Measurements from ENCODE around the gene TMC2. TPM values are rescaled to one million over a fixed set of nuclear protein-coding genes. Genes with fewer than 3 reads are reported as not detected.

The TMC2 gene
- total and polyA plus RNA-seq, 2 of the 8 experiments (the other 6 are each of a cell fraction or from before 2014, with no cell fraction given): not detected

- H3K4me3 ChIP-seq (ENCODE audit: extremely low read depth in 1 of 4, insufficient read depth in 2 of 4, low read depth in 3 of 4, low read length in 4 of 4): no peak overlapping the region
- H3K23me2 ChIP-seq (ENCODE audit: low read depth, low read length): no peaks in the 10 kb centered on the region
- no peak overlapping the region for H3K9ac ChIP-seq (replicated peaks in 1 of 4; ENCODE audit: extremely low read depth in 1 of 4, low read depth in 3 of 4, low read length in 3 of 4)
- ChIA-PET POLR2A (ENCODE audit: partially characterized antibody) (no interaction called here), CTCF (ENCODE audit: partially characterized antibody) (no interaction called here)
- no peak overlapping the region; the same call in 1 of the 2 replicates for H2BK12ac ChIP-seq (ENCODE audit: low read depth, low read length)
- H3K9me3 ChIP-seq (ENCODE audit: insufficient read depth in 2 of 2, low read depth in 1 of 2, low read length in 1 of 2): no peaks in the 10 kb centered on the region; a peak in 1 of 4 replicates
- H3K14ac ChIP-seq (ENCODE audit: insufficient read length): no peak overlapping the region
- DNase-seq (ENCODE audit: low read depth in 1 of 2, low spot score in 2 of 2): no peak
- H3K4ac ChIP-seq (replicated peaks; ENCODE audit: insufficient read length, low read depth, low read length): no peak overlapping the region
- no peak overlapping the region for H4K91ac ChIP-seq (replicated peaks; ENCODE audit: insufficient read length, low read length)
- H4K8ac ChIP-seq (ENCODE audit: extremely low read depth, insufficient read depth, low read length): no peak overlapping the region
- H3K56ac ChIP-seq (replicated peaks; ENCODE audit: insufficient read length, low read depth, low read length): no peak overlapping the region
- H4K20me1 ChIP-seq (replicated peaks in 1 of 2; ENCODE audit: control insufficient read depth in 1 of 2, insufficient read depth in 2 of 2, low read length in 2 of 2): no peaks in the 10 kb centered on the region
- H3K79me2 ChIP-seq (ENCODE audit: control insufficient read depth in 1 of 2, insufficient read depth in 2 of 2, low read length in 2 of 2): no peaks in the 10 kb centered on the region
- no peak overlapping the region for H3K27ac ChIP-seq (ENCODE audit: low read depth, low read length)
- no peak overlapping the region for H3K4me2 ChIP-seq (ENCODE audit: insufficient read depth in 1 of 2, low read depth in 2 of 2, low read length in 2 of 2)
- WGBS, 2 experiments (ENCODE audit: extremely low coverage in 1 of 2, insufficient coverage in 1 of 2, insufficient read length in 1 of 2, insufficient replicate concordance in 2 of 2, low coverage in 1 of 2, low lambda C conversion rate in 2 of 2, missing lambda C conversion rate in 1 of 2): 83% methylated on average over 6 of the region's 6 CpGs; no CpG with 5 or more reads in 1 of the 2 experiments
- H2BK120ac ChIP-seq (replicated peaks; ENCODE audit: low read depth, low read length): no peak overlapping the region
- no peak overlapping the region for H2BK5ac ChIP-seq (ENCODE audit: low read depth, low read length)
- H3K27me3 ChIP-seq (replicated peaks in 1 of 4; ENCODE audit: control insufficient read depth in 3 of 4, extremely low read depth in 1 of 4, insufficient read depth in 3 of 4, low read length in 3 of 4): no peaks in the 10 kb centered on the region
- no peak overlapping the region for H2BK15ac ChIP-seq (ENCODE audit: low read length)
- H3K79me1 ChIP-seq (ENCODE audit: low read depth, low read length): no peaks in the 10 kb centered on the region
- TF ChIP-seq RFX5 (IDR thresholded peaks at IDR 0.05; ENCODE audit: borderline replicate concordance, low read depth, low read length): no peak
- TF ChIP-seq POLR2AphosphoS5 (IDR thresholded peaks at IDR 0.05; ENCODE audit: low read depth, low read length): no peak
- no peak for TF ChIP-seq HDAC6 (IDR thresholded peaks at IDR 0.05; ENCODE audit: low read depth, low read length)
- TF ChIP-seq SUZ12 (IDR thresholded peaks at IDR 0.05; ENCODE audit: low read length): no peak
- TF ChIP-seq POLR2A (IDR thresholded peaks at IDR 0.05; ENCODE audit: control extremely low read depth in 1 of 2, low read depth in 2 of 2, low read length in 2 of 2): no peak
- TF ChIP-seq ZNF274 (IDR thresholded peaks at IDR 0.05; ENCODE audit: borderline replicate concordance, extremely low read depth, low read length): no peak
- TF ChIP-seq HDAC2 (IDR thresholded peaks at IDR 0.05; ENCODE audit: borderline replicate concordance in 1 of 2, low read depth in 2 of 2, low read length in 2 of 2): no peak
- TF ChIP-seq GABPA (IDR thresholded peaks at IDR 0.05; ENCODE audit: borderline replicate concordance, insufficient read depth, low read length): no peak
- no peak overlapping the region for H2AK5ac ChIP-seq (ENCODE audit: low read depth, low read length)
- no peak overlapping the region for H4K5ac ChIP-seq (ENCODE audit: insufficient read length, low read depth, low read length)
- H2AFZ ChIP-seq (ENCODE audit: low read length): no peak overlapping the region
- no peak overlapping the region for H3K18ac ChIP-seq (ENCODE audit: extremely low read depth, low read length)
- FAIRE-seq: no peak
- H3K23ac ChIP-seq (ENCODE audit: insufficient read length): no peak overlapping the region
- no peaks in the 10 kb centered on the region for H3K4me1 ChIP-seq (replicated peaks in 1 of 4; ENCODE audit: control insufficient read depth in 3 of 4, insufficient read depth in 4 of 4, low read length in 3 of 4)
- H3K36me3 ChIP-seq (ENCODE audit: control insufficient read depth in 2 of 4, insufficient read depth in 4 of 4, low read length in 3 of 4): no peaks in the 10 kb centered on the region
- no peak overlapping the region for H2BK20ac ChIP-seq (ENCODE audit: low read length)
These were observed 82.4 kb downstream of the TMC2 start for GRCh38 chr20:2618815-2619214.

All from H1 (cell line).